Activated naive CD4-positive, alpha-beta T cell treated with anti-CD3 and anti-CD28 coated beads, Interleukin-2, amount 10 ng/mL, durations not matched to agents 7 days and 5 days (primary cell): ENCODE results near the gene SMARCA2.
A peak's percentile ranks its signal among the peaks of the same experiment; 100 is the strongest.
"Not testable (repeated sequence)": the region's sequence is repeated elsewhere in the genome, so short reads cannot be mapped to it uniquely, and the experiment has no call there.

Source experiments
- CTCF ChIA-PET: fragments of 350-600 bp; sonication (Branson Sonifier 250); formaldehyde crosslinking; loops from one replicate; lab custom pipeline; 2021; ENCODE audit warnings: antibody characterized with exemption; lab: Charles Lee
- DNase-seq: peaks from one replicate; pipeline ENCODE4 v3.0.0-alpha.2; 2020
- H3K27ac Mint-ChIP-seq: one replicate; pipeline ENCODE4 v1.8.0; 2021; ENCODE audit warnings: mild to moderate bottlenecking, moderate library complexity, mixed read lengths
- H3K27me3 Mint-ChIP-seq: one replicate; pipeline ENCODE4 v1.8.0; 2021; ENCODE audit warnings: mild to moderate bottlenecking, mixed read lengths
- H3K36me3 Mint-ChIP-seq: one replicate; pipeline ENCODE4 v1.8.0; 2021; ENCODE audit warnings: mixed read lengths
- H3K4me1 Mint-ChIP-seq: one replicate; pipeline ENCODE4 v1.8.0; 2021; ENCODE audit warnings: mixed read lengths
- H3K4me3 Mint-ChIP-seq: one replicate; pipeline ENCODE4 v1.8.0; 2021; ENCODE audit warnings: mild to moderate bottlenecking, moderate library complexity, mixed read lengths
- H3K9me3 Mint-ChIP-seq: one replicate; pipeline ENCODE4 v1.8.0; 2021; ENCODE audit warnings: mixed read lengths

The SMARCA2 gene

GRCh38 chr9:2140600-2141223 is 125.6 kb downstream of the SMARCA2 start:
- CTCF ChIA-PET: no interaction called here
- Mint-ChIP-seq H3K4me1 (no peaks in the 10 kb centered on the region), H3K36me3 (peaks cover 72% of the 10 kb centered on the region), H3K27me3 (no peaks in the 10 kb centered on the region), H3K9me3 (no peaks in the 10 kb centered on the region), H3K27ac (no peak overlapping the region), H3K4me3 (no peak overlapping the region)
- DNase-seq: no peak

GRCh38 chr9:2142212-2142611 is 127.1 kb downstream of the SMARCA2 start:
- CTCF ChIA-PET: no interaction called here
- Mint-ChIP-seq H3K4me1 (no peaks in the 10 kb centered on the region), H3K27ac (no peak overlapping the region), H3K4me3 (no peak overlapping the region), H3K36me3 (peaks cover 70% of the 10 kb centered on the region), H3K27me3 (no peaks in the 10 kb centered on the region), H3K9me3 (no peaks in the 10 kb centered on the region)
- no peak for DNase-seq

DNA sequence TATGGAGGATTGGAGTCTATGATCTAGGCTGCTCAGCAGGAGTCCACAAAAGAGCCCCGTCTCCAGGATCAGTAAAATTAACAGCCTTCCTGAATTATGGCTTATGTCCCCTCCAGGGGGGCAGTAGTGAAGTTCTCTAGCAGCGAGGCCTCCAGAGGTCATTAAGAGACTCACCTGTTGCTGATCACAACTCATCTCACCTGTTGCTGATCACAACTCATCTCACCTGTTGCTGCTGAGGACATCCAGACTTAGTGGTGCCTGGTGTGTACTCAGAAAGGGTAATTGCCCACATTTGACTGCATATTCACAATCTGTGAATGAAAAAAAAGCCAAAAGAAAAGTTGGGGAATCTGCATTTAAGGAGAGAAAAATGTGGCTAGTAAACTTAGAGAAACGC is 129.5 kb downstream of the SMARCA2 start:
- no peak for DNase-seq
- H3K4me1 Mint-ChIP-seq: peaks cover 2% of the 10 kb centered on the region
- peaks cover 69% of the 10 kb centered on the region for H3K36me3 Mint-ChIP-seq
- H3K4me3 Mint-ChIP-seq: no peak overlapping the region
- H3K9me3 Mint-ChIP-seq: peaks cover 7% of the 10 kb centered on the region
- no peak overlapping the region for H3K27ac Mint-ChIP-seq
- CTCF ChIA-PET: interaction anchor here (1.4 kb wide), 1 partner anchor 27 kb away, joined by 3 read pairs; no protein-coding TSS in a partner anchor
- H3K27me3 Mint-ChIP-seq: no peaks in the 10 kb centered on the region

DNA sequence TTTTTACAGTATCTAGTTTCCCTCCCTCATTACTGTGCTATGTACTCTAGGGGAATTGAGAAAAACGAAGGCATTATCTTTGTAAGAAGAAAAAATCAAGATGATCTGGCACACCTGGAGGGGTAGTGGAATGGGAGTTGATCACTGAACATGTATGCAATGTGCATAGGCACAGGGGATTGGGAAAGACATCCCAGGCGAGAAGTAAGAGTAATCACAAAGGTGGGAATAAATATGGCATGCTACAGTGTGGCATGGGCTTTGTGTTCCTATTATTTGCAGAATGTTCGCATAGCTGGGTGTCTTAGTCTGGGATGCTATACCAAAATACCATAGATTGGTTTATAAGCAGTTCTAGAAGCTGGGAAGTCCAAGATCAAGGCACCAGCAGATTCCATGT is 130.6 kb downstream of the SMARCA2 start:
- no peak overlapping the region for H3K27ac Mint-ChIP-seq
- CTCF ChIA-PET: interaction anchor here (1.4 kb wide), 1 partner anchor 28 kb away, joined by 3 read pairs; no protein-coding TSS in a partner anchor
- H3K27me3 Mint-ChIP-seq: no peaks in the 10 kb centered on the region
- H3K4me1 Mint-ChIP-seq: peaks cover 2% of the 10 kb centered on the region
- no peak overlapping the region for H3K4me3 Mint-ChIP-seq
- DNase-seq: no peak
- H3K36me3 Mint-ChIP-seq: peaks cover 68% of the 10 kb centered on the region
- H3K9me3 Mint-ChIP-seq: peaks cover 7% of the 10 kb centered on the region

GRCh38 chr9:2146700-2147099 is 131.6 kb downstream of the SMARCA2 start:
- CTCF ChIA-PET, DNase-seq, H3K4me3 Mint-ChIP-seq, H3K9me3 Mint-ChIP-seq, H3K4me1 Mint-ChIP-seq, H3K27ac Mint-ChIP-seq, H3K27me3 Mint-ChIP-seq: not testable (repeated sequence)
- peaks cover 66% of the 10 kb centered on the region for H3K36me3 Mint-ChIP-seq

- H3K4me1 Mint-ChIP-seq: peaks cover 2% of the 10 kb centered on the region
- CTCF ChIA-PET: no interaction called here
Measured at GRCh38 chr9:2150338-2150737, 135.2 kb downstream of the SMARCA2 start.

GRCh38 chr9:2151171-2151570 is 136.0 kb downstream of the SMARCA2 start:
- no peaks in the 10 kb centered on the region for H3K27me3 Mint-ChIP-seq
- peaks cover 4% of the 10 kb centered on the region for H3K4me1 Mint-ChIP-seq
- peaks cover 47% of the 10 kb centered on the region for H3K36me3 Mint-ChIP-seq
- no peak for DNase-seq
- no peak overlapping the region for H3K27ac Mint-ChIP-seq
- no peak overlapping the region for H3K4me3 Mint-ChIP-seq
- peaks cover 7% of the 10 kb centered on the region for H3K9me3 Mint-ChIP-seq
- CTCF ChIA-PET: no interaction called here

More at GRCh38 chr9:2150338-2150737, 135.2 kb downstream of the SMARCA2 start:
- peaks cover 7% of the 10 kb centered on the region for H3K9me3 Mint-ChIP-seq
- peaks cover 48% of the 10 kb centered on the region for H3K36me3 Mint-ChIP-seq
- H3K27ac Mint-ChIP-seq: no peak overlapping the region
- no peaks in the 10 kb centered on the region for H3K27me3 Mint-ChIP-seq
- no peak overlapping the region for H3K4me3 Mint-ChIP-seq
- DNase-seq: no peak

DNA sequence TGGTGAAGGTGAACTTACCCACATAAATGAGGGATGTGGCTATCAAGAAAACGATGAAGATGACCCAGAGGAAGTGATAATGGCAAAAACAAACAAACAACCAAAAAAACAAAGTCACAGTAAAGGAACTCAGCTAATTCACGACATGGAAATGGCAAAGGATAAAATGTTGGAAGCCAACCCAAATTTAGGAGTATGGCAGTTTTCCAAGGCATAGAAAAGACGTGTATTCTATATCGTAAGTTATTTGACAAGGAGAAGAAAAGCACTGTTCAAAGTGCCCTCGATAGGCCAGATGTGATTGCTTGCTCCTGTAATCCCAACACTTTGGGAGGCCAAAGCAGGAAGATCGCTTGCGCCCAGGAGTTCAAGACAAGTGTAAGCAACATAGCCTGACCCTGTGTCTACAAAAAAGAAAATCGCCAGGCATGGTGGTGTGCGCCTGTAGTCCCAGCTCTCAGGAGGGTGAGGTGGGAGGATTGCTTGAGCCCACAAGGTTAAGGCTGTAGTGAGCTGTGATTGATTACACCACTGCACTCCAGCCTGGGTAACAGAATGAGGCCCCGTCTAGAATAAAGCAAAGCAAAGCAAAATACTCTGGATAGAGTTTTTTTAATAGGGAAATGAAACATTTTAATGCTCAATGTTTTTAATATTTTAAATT is 138.0 kb downstream of the SMARCA2 start:
- H3K27me3 Mint-ChIP-seq: no peaks in the 10 kb centered on the region
- no peak for DNase-seq
- CTCF ChIA-PET: no interaction called here
- peaks cover 35% of the 10 kb centered on the region for H3K36me3 Mint-ChIP-seq
- no peak overlapping the region for H3K4me3 Mint-ChIP-seq
- H3K4me1 Mint-ChIP-seq: peaks cover 20% of the 10 kb centered on the region
- H3K27ac Mint-ChIP-seq: no peak overlapping the region
- H3K9me3 Mint-ChIP-seq: peaks cover 4% of the 10 kb centered on the region

DNA sequence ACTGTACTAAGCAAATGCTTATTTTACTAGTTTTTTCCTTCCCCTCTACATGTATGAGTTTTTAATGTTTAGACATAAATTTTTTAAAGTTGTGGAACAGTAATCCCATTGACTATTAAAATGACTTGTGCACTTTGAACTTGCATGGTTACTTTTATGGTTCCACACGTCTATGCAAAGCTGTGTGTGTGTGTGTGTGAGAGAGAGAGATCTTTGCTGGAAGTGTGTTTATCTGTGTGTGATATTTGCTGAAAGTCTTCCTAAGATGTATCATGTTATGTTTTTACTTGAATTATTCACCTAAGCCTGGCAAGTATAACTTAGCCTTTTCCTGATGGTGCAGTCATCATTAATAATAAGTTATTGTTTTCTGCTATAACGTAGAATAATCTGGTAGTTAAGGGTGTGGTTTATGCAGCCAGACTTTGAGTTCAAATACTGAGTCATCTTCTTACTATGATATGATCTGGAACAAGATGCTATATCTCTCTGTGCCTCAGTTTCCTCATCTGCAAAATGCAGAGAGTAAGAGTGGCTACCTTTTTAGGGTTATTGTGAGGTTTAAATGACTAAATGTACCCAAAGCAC is 138.6 kb downstream of the SMARCA2 start:
- peaks cover 3% of the 10 kb centered on the region for H3K9me3 Mint-ChIP-seq
- no peaks in the 10 kb centered on the region for H3K27me3 Mint-ChIP-seq
- peaks cover 26% of the 10 kb centered on the region for H3K4me1 Mint-ChIP-seq
- peaks cover 31% of the 10 kb centered on the region for H3K36me3 Mint-ChIP-seq
- no peak overlapping the region for H3K4me3 Mint-ChIP-seq
- CTCF ChIA-PET: no interaction called here
- H3K27ac Mint-ChIP-seq: no peak overlapping the region
- no peak for DNase-seq

GRCh38 chr9:2154731-2155130 is 139.6 kb downstream of the SMARCA2 start:
- Mint-ChIP-seq H3K36me3 (peaks cover 28% of the 10 kb centered on the region), H3K4me1 (peaks cover 33% of the 10 kb centered on the region), H3K4me3 (no peak overlapping the region), H3K27me3 (no peaks in the 10 kb centered on the region), H3K27ac (no peak overlapping the region), H3K9me3 (no peaks in the 10 kb centered on the region)
- no peak for DNase-seq
- CTCF ChIA-PET: no interaction called here

- H3K9me3 Mint-ChIP-seq: no peaks in the 10 kb centered on the region
- H3K4me1 Mint-ChIP-seq: peaks cover 41% of the 10 kb centered on the region
- no peak for DNase-seq
- CTCF ChIA-PET: no interaction called here
- H3K27ac Mint-ChIP-seq: no peak overlapping the region
- peaks cover 22% of the 10 kb centered on the region for H3K36me3 Mint-ChIP-seq
- no peaks in the 10 kb centered on the region for H3K27me3 Mint-ChIP-seq
- no peak overlapping the region for H3K4me3 Mint-ChIP-seq
Measured at GRCh38 chr9:2155966-2156365, 140.8 kb downstream of the SMARCA2 start.

GRCh38 chr9:2157277-2158110 is 142.3 kb downstream of the SMARCA2 start:
- CTCF ChIA-PET: no interaction called here
- peaks cover 41% of the 10 kb centered on the region for H3K4me1 Mint-ChIP-seq
- H3K27ac Mint-ChIP-seq: peak overlapping the region; percentile 74

GRCh38 chr9:2158111-2158610 is 143.0 kb downstream of the SMARCA2 start:
- no peaks in the 10 kb centered on the region for H3K27me3 Mint-ChIP-seq
- no peaks in the 10 kb centered on the region for H3K9me3 Mint-ChIP-seq
- CTCF ChIA-PET: no interaction called here
- DNase-seq: peak; percentile 53
- H3K27ac Mint-ChIP-seq: peak overlapping the region; percentile 74
- H3K4me1 Mint-ChIP-seq: peaks cover 41% of the 10 kb centered on the region
- H3K36me3 Mint-ChIP-seq: peaks cover 30% of the 10 kb centered on the region
- peak overlapping the region; percentile 76 for H3K4me3 Mint-ChIP-seq

More at GRCh38 chr9:2157277-2158110, 142.3 kb downstream of the SMARCA2 start:
- Mint-ChIP-seq H3K27me3 (no peaks in the 10 kb centered on the region), H3K36me3 (peaks cover 24% of the 10 kb centered on the region), H3K9me3 (no peaks in the 10 kb centered on the region), H3K4me3 (peak overlapping the region; percentile 76)
- DNase-seq: peak; percentile 40
